GM04503 (cell line): Measurements from ENCODE around the gene FPGS.
"Not testable (repeated sequence)": the region's sequence is repeated elsewhere in the genome, so short reads cannot be mapped to it uniquely, and the experiment has no call there.

Experiments
- DNase-seq: peaks from one replicate; pipeline ENCODE4 v3.0.0-alpha.2; 2012; ENCODE audit warnings: low read depth

Gene FPGS

GRCh38 chr9:127812011-127812410 is 9.3 kb downstream of the FPGS start:
- DNase-seq: no peak

DNA sequence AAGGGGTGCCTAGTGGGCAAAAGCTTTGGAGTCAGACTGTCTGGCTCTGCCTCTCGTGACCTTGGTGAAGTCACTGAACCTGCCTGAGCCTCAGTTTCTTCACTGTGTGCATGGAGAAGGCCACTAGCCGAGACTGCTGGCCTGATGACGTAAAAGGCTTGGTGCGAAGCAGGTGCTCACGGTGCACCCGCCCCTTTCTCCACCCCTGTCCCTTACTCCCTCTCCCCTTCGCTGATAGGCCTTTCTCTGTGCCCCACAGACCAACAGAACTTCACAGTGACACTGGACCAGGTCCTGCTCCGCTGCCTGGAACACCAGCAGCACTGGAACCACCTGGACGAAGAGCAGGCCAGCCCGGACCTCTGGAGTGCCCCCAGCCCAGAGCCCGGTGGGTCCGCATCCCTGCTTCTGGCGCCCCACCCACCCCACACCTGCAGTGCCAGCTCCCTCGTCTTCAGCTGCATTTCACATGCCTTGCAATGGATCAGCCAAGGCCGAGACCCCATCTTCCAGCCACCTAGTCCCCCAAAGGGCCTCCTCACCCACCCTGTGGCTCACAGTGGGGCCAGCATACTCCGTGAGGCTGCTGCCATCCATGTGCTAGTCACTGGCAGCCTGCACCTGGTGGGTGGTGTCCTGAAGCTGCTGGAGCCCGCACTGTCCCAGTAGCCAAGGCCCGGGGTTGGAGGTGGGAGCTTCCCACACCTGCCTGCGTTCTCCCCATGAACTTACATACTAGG is 10.4 kb downstream of the FPGS start:
- DNase-seq: no peak

GRCh38 chr9:127813686-127814226 is 11.1 kb downstream of the FPGS start:
- DNase-seq: no peak

DNA sequence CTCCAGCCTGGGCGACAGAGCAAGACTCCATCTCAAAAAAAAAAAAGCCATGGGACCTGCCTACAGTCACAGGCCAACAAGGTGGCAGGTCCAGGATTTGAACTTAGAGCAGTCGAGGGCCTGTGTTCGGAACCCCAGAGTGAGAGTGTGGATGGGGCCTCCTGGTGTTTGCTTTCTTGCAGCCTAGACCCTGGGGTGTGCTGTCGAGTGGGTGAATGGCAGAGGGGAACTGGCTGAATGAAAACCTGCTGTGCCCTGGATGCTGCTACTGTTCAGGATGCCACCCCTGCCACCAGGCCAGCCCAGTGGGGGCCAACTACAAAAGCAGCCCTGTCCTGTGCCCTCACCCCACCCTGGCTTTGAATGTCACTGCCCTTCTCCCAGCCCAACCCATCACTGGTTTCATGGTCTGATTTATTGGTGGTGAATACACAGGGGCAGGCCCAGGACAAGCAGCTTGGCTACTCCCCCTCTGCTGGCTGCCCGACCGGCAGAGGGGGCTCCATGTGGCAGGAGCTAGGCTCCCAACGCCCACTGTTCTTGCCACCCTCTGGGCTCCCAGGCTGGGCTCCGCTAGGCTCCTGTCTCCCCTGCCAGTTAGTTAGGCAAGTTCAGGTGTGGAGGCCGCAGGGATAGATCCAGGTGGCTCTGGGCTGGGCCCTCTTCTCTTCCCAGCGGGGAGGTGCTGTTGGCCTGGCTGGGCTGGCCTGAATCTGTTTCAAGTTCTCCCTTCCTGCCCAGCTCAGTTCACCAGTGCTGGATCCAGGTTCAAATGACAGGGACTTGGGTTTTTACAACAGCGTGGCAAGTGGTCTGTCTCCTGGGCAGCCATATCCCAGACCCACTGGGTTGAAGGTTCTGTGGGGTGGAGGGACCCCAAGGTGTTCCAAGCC is 12.2 kb downstream of the FPGS start:
- DNase-seq: no peak

GRCh38 chr9:127815512-127816361 is 13.1 kb downstream of the FPGS start:
- no peak for DNase-seq

GRCh38 chr9:127816362-127816725 is 13.7 kb downstream of the FPGS start:
- DNase-seq: no peak

GRCh38 chr9:127816728-127817127 is 14.0 kb downstream of the FPGS start:
- DNase-seq: no peak

GRCh38 chr9:127817881-127818434 is 15.3 kb downstream of the FPGS start:
- DNase-seq: no peak

DNA sequence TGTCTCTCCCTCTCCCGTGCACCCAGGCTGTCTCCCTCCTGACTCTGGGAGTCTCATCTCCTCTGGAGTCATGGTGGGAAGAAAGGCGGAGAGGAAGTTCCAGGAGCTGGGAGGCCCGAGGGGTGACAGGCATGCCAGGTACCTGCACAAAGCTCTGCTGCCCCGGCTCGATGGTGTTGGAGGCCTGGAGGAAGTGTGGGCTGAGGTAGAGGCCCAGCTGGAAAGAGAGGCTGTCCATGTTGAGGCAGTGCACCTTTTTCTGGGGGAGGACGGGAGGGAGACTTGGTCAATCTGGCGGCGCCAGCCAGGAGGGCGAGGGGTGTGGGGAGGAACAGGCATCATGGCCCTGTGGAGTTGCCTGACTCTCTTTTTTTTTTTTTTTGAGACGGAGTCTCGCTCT is 15.9 kb downstream of the FPGS start:
- no peak for DNase-seq

GRCh38 chr9:127822108-127822507 is 19.4 kb downstream of the FPGS start:
- DNase-seq: no peak

DNA sequence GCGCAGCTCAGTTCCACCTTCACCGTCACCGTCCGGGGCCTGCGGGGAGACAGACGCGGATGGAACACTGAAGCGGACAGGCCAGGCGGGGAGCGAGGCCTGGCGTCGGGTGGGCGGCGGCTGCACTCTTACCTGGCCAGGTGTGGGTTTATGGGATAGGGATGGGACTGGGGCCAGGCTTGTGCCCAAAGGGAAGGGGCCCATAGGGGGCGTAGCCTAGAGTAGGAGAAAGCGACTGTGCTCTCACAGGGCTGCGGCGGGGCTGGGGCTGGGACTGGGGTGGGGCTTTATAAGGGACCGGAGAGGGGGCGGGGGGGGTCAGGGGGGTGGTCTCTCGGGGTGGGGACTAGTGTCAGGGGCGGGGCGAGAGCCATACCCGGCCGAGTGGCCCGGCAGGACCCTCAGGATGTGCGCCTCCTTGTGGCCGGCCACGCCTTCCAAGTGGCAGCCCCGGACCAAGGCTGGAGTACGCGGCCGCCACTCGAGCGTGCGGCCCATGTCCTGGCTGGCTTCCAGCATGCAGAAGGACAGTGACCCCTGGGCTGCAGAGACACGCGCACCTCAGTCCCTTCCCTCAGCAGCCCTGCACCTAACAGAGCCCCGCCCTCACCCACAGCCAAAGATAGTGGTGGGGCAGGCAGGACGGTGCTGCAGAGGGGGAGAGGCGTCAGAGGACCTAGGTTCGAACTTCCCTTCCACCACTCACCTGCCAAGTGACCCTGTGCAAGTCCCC is 22.8 kb downstream of the FPGS start:
- no peak for DNase-seq

DNA sequence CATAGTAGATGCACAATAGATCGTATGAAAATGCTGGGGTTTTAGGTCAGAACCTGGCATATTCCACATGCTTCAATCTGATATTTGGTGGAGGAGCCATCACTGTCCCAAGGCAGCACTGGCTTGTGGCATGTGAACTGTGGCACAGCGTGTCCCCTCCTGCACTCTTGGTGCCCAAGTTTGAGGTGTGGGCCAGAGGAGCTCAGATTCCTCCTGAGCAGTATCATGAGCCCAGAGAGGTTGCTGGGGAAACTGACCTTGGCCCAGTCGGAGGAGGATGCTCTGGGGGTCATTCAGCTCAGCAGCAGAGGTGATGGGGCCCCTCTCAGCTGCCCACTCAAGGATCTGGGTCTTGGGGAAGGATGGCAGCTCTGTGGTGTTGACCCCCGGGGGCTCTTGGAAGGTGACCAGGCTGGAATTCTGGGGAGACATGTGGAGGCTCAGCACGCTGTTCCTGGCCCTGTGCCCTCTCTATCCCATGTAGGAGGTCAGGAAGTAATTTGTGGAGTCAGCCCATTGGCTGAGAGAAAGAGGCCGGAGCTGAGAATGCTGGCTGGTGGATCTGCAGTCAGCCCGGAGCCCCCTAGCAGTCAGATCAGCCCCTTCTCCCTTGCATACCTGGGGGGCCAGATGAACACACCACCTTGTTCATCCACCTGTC is 23.7 kb downstream of the FPGS start:
- DNase-seq: no peak

DNA sequence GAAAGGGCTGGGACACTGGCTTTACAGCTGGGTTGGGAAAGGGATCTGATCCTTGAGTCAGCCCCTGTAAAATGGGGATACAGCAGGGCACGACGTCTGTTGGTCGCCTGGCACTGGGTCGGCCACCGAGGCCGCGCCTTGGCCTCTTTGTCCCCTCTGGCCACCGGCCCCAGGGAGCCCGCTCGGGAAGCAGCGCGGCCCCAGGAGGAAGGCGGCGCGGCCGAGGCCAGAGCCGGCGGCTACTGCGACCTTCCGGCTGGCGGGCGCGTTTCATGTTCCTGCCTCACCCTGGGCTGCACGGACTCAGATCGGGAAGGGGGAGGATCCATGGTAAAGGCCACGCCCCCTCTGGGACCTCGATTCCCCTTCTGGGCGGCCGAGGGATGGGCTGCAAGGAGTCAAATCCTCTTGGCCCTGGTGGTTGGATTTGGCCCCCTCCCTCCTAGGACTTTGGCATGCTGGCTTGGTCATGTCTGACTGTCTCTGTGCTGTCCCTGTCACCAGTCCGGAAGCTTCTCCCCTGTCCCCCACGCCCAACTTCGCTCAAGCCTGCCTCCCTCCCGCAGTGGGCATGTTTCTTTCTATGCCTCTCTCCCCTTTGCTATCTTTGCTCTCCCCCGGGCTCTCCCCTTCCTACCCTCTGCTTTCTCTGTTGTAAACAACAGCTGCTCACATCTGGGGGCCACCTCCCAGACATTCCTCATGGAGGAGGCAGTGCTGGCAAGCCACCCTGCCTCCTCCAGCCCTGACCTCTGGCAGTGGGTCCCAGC is 25.8 kb downstream of the FPGS start:
- DNase-seq: no peak

- DNase-seq: no peak
These were observed 26.7 kb downstream of the FPGS start for GRCh38 chr9:127829205-127829906.

- no peak for DNase-seq
These were observed 29.6 kb downstream of the FPGS start for GRCh38 chr9:127832248-127832647.

DNA sequence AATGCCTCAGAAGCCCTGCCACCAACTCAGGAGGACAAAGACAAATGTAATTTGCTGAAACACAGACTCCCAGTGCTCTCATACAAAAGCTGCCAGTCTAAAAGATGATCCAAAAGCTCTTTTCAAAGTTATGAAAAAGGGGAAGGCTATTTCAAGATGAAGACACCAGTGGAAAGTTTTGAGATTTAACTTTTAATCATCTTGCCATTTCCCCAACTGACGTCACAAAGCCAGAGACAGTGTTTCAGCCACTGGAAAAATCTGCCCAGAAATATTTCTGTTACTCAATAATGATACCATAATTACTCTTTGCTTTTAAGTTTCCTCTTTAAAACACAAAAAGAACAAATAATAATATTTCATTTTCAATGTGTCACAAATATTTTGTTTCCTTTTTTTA is 30.9 kb downstream of the FPGS start:
- DNase-seq: no peak

DNA sequence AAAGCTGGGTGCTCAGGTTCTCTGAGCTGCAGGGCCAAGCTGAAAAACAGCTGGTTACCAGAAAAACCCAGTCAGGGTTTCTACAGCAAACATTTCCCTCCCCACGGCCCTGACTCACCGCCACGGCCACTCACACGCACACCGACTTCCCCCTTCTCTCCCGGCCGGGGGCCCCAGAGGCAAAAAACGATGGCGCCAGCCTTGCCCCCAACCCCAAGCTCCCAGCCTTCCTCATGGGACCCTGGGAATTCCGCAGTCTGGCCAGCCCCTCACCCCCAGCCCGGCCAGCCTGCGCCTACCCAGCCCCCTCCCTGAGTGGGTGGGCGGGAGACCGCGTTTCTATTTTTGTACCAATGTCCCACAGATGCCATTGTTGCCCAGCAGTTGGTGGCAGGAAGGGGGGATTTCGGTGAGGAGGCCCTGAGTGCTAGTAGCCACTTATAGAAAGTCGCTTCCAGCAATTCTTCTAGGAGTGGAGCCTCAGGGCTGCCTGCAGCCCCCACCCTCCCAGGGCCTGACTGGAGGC is 33.4 kb downstream of the FPGS start:
- DNase-seq: peak; percentile 65

DNA sequence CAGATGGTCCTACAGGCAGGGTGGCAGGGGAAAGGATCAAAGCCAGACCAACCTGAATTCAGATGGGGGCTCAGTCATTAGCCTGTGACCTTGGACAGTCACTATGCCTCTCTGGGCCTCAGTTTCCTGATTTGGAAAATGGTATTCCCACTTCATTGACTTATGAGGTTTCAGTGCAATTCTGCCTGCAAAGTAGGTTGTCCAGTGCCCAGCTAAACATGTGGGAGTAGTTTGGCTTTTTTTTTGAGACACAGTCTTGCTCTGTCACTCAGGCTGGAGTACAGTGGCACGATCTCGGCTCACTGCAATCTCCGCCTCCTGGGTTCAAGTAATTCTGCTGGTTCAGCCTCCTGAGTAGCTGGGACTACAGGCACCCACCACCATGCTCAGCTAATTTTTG is 33.9 kb downstream of the FPGS start:
- not testable (repeated sequence) for DNase-seq

- DNase-seq: no peak
These were observed 34.7 kb downstream of the FPGS start for GRCh38 chr9:127837346-127837745.
